ENCODE results near the gene SMAP1.
"Not testable (repeated sequence)": the region's sequence is repeated elsewhere in the genome, so short reads cannot be mapped to it uniquely, and the experiment has no call there.

The SMAP1 gene

DNA sequence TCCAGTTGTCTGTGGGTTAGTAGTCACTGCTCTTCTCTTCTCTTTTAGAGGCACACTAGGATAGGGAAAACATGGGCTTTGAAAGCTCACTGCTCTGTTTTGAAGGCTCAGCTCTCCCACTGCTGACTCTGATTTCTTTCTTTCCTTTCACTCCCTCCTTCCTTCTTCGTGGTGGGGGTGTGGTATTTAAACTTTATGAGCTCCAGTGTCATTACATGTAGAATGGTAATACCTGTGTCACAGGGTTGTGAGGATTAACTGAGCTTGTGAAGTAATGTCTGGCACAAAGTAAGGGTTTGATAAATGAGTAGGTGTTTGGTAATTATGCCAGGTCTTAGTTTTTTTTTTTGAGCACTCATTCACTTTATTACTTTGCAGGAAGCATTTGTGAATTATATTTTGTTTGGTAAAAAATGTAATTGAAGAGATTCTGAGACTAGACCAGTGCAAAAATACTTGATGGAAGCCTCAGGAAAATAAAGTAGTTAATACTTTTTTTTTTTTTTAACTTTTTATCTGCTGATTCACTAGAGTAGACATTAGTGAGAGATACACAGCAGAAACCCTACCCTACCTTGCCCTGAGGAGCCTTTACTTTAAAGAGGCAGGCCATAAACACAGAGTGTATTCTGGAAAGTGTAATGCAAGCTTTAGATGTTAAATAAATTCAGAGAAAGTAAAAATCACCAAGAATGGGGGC lies 17.3 kb downstream of the SMAP1 start:
- DNase-seq = peak; percentile 43

DNA sequence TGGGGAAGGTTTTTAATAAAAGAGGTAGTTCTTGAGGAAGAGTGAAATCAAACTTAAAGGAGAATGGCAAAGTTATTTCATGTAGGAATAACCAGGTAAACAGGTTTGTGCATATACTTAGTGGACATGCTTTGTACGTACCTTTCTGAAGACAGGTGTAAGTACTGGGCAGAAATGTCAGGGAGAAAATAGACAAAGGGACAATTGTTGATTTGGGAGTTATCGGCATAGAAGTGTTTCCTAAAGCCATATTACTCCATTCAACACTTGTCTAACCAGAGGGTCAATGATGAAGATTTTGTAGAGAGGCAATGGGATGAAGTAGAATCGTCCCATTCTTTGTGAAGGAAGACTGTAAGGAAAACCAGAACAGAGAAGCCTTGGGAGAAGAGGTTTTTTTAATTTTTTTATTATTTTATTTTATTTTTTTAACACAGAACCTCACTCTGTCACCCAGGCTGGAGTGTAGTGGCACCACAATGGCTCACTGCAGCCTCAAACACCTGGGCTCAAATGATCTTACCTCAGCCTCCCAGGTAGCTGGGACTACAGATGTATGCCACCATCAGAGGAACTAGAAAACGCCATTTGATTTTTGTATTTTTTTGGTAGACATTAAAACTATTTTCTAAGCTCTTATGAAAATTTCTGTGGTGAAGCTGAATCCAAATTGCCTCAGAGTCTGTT lies 18.0 kb downstream of the SMAP1 start:
- DNase-seq = peak; percentile 49

DNA sequence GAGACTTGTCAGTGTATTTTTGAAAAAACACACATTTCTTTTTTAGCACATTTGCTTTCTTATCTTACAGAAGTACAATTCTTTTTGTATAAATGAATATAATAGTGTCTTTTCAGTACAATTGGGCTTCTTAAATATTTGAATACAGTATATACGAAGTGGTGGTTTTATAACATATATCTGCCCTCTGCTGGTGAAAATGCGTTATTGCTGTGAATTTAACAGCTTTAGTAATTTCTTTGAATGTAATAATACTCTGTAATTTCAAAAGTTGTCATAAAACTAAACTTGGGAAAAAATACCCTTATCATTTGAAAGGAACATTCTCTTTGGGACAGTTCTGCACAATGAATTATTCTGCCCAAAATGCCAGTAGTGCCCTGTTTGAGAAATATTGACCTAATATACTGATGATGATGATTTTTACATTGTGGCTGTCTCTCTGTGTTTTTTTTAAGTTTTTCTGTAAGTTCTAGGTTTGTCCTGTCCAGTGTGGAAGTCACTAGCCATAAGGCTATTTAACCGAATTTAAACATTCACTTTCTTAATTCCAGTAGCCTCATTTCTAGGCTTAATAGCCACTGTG lies 19.0 kb downstream of the SMAP1 start:
- DNase-seq = peak; percentile 74

DNA sequence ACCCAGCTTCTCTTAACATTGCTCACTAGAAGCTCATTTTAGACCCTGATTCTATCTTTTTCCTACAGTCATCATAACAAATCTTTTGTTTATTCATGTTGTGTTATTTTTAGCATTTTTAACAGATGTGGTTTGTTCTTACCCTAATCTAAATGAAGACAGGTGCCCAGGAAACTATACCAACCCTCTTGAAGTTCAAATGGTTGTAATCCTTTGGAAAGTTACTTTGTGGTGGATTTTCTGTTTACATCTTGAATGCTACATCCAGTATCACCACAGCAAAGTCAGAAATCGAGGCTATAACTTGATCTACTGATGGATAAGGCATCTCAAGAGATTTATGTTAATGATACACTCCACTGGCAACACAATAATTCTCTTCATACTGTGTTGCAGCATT lies 26.2 kb downstream of the SMAP1 start:
- no peak for DNase-seq

DNA sequence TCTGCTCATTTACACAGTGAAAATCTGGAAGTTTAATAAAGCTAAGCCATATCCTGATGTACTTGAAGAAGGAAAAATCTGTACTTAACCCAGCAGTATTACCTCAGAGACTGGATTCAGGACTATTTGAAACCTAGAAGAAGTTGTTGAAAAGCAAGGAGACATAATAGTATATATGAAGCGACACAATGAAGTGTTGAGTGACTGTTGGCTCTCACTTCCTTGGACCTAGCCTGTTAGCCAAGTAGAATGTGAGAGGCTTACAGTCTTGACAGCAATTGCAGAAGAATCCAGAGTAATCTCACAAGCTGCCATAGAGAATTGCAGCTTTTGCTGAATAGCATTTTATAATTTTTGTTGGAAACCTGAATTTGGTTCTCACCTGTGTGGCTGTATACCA lies 26.7 kb downstream of the SMAP1 start:
- no peak for DNase-seq

DNA sequence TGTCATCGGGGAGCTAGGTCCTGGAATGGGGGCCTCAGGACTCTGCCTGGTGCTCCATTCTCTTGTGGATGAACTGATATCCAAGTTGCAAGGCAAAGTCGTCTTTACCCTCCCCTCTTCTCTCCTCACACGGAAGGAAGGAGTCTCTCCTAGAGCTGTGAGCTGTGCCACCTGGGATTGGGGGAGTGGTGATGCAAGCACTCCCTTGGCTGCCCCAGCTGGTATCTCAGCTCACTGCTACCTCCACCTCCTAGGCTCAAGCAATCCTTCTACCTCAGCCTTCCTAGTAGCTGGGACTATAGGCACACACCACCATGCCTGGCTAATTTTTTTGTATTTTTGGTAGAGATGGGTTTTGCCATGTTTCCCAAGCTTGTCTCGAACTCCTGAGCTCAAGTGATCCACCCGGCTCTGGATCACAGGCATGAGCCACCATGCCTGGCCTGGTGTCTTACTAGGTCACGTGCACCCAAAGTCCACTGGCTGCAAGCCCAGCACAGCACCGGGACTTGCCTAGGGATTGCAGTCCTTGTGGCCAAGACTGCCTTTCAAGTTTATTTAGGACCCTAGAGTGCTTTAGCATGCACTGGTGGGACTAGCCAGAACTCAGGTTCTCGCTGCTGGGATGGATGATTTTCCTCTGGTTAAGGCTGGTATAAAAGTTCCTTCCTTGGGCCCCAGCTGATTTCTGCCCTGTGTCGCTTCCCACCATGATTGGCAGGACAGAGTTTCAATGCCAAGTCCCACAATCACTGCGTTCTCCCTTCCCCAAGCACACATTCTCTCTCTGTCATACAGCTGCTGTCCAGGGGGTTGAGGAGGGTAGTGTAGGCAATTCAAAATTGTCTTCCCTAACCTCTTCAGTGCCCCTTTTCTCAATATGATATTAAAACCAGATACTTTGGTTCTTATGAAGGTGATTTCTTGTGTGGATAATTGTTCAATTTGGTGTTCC lies 33.5 kb downstream of the SMAP1 start:
- no peak for DNase-seq

DNA sequence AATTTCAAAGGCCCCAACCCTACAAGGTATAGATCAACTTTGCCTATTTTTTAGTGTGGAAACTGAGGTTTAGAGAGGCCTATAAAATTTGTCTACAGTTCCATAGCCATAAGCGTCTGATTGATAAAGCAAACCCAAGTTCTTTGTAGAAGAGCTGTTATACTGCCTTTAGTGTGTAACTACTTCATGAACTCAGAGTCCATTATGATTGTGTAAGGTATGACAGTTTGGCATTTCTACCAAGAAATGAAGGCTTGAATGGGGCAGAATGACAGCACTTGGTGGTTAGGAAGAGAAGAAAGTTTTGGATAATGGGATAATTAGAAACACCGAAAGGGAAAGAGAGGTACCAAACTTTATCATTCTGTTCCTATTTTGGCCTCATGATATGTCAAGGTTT lies 38.1 kb downstream of the SMAP1 start:
- no peak for DNase-seq

DNA sequence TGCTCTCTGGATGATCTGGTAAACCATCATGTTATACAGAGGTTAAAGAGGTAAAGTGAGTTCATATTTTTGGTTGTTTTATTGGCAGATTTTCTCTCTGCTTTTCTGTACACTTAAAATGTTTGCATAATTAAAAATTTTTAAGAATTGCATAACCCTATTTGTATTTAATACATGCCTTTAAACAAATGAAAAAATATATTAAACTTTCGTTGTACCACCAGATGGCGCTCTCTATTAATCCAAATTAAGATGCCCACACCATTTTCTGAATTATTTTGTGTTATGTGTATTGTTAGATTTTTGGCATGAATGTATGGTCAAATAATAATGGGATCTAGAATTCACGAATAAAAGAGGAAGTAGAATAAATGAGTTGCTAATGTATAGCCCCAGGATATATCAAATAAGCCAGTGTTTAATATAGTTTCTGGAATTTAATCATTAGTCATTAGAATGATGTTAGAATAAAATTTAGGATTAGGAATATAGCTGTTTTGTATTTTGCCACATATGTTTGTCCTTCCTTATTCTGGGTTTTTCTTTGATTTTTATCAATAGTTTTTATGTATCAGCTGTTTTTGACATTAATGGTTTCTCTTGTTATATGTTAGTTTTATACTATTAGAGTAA lies 38.9 kb downstream of the SMAP1 start:
- peak; percentile 72 for DNase-seq

DNA sequence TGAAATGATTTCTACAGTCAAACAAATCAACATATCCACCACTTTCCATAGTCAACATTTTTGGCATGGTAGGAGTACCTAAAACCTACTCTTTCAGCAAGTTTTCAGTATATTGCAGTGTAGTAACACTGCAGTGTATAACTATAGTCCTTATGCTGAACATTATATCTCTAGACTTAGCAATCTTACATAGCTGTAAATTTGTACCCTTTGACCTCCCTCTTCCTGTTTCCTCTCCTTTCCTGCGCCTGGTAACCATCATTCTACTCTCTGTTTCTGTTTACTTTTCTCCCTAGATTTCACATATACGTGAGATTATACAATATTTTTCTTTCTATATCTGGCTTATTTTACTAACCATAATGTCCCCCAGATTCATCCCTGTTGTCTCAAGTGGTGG lies 40.2 kb downstream of the SMAP1 start:
- no peak for DNase-seq

DNA sequence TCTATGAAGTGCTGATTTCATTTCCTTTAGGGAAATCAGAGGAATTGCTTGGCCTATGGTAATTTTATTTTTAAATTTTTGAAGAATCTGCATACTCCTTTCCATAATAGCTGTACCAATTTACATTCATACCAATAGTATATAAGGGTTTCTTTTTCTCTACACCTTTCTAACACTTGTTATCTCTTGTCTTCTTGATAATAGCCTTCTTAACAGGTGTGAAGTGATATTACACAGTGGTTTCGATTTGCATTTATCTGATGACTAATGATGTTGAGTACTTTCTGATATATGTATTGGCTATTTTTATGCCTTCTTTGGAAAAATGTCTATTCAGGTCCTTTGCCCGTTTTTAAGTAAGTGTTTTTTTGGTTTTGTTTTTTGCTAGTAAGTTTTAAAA lies 40.8 kb downstream of the SMAP1 start:
- DNase-seq = no peak

DNA sequence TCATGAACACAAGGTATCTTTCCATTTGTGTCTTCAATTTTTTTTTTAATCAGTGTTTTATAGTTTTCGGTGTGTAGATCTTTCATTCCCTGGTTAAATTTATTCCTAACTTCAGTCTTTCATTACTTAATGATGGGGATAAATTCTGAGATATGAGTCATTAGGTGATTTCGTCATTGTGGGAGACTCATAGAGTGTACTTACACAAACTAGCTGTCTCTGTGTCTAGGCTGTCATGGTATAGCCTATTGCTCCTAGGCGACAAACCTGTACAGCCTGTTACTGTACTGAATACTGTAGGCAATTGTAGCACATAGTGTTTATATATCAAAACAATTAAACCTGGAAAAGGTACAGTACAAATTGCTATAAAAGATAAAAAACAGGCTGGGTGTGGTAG lies 42.1 kb downstream of the SMAP1 start:
- DNase-seq = peak; percentile 15

DNA sequence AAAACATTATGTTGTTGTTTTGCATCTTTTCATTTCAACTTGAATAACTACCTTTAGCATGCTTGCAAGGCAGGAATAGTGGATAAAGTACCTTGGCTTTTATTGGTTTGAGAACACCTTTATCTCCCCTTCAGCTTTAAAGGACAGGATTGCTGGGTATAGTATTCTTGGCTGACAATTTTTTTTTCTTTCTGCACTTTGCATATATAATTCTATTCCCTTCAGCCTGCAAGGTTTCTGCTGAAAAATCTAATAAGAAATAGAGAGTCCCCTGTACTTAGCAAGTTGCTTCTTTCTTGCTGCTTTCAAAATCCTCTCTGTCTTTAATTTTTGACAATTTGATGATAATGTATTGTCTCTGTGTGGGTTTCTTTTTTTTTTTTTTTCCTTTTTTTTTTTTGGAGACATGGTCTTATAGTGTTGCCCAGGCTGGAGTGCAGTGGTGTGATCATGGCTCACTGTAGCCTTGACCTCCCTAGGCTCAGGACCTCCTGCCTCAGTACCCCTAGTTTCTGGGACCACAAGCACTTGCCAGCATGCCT lies 47.1 kb downstream of the SMAP1 start:
- DNase-seq = no peak

DNA sequence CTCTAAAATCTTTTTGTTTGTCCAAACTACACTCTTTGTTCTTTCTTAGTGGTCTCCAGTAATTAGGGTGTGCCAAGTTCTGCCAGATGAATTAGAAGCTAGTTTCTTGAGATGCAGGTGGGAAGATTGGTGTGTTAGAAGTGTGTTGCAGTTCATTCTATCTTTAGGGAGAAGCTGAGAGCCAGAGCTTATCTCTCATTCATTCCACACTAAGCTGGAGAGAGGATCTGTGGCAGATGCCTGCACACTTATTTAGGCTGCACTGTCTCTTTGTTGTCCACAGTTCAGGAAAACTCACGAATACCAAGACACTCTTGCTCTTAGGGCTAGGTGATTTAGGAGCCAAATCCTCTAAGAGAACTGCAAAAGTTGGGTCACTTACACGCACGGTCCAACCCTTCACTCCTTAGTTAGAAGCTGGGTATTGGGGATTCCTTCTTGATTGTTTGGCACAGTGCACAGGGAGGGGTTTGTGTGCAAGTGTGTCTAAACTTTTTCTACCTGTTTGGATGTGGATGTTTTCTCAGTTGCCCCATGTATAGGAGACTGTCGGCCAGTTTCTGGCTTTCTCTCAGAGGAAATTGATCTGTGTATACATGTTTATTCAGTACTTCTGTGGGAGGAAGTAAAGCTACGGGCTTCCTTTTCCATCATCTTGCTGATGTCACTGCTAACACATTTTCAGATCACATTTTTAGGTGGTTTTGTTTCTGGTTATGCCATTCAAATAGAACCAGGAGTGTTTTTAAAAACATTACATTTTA lies 49.5 kb downstream of the SMAP1 start:
- no peak for DNase-seq

DNA sequence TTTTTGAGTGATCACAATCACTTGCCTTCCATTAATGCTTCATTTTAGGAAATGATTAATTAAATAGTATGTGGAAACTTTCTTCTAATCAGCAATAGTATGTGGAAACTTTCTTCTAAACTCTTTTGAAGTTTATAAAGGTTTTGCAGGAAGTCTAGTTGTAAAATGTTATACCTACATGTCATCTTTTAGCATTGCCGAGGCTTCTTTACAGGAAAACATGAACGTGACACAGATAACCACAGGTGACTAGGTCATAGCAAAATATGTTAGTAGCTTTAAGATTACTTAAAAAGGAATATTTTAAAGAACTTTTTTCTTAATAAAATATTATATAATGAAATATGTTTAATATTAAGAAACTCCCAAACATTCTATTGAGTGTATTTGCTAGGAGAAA lies 56.8 kb downstream of the SMAP1 start:
- DNase-seq = no peak

DNA sequence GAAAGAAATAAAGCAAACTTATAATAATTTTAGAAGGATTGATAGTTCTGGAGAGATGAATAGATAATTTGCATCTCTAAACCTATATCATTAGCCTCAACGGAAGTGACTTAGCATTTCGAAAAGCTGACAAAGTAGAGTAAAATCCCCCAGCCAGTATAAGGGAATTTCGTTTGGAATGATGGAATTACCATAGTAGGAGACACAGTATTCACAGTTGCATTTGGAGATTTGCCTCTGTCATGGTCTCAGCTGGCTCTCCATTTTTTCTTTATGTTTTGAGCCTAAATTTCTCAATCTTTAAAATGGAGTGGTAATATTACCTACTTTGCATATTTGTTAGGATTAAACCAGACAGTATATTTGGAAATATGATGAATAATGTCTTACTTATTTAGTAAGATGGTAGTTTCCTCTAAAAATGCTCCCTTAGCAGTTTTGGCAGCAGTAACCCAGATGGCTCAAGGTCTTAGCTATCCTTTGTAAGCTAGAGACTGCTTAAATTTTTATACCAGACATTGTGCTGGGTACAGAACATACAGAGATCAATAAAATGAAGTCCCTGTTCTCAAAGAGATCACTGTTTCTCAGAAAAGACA lies 58.2 kb downstream of the SMAP1 start:
- DNase-seq = no peak

DNA sequence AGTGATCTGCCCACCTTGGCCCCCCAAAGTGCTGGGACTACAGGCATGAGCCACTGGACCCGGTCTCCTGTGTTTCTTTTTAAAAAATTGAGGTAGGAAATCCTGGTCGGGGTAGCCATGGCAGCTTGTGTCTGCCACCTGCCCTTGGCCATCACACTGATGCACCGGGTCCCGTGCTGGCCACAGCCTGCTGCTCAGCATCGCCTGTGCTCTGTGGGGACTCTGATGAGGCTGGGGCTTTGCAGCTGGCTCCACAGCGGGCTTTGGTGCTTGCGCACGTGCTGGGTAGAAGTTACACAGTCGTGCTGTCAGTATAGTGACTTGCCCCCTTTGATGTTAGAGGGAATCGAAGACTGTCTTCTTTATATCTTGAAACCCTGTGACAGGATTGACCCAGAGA lies 66.7 kb downstream of the SMAP1 start:
- no peak for DNase-seq

DNA sequence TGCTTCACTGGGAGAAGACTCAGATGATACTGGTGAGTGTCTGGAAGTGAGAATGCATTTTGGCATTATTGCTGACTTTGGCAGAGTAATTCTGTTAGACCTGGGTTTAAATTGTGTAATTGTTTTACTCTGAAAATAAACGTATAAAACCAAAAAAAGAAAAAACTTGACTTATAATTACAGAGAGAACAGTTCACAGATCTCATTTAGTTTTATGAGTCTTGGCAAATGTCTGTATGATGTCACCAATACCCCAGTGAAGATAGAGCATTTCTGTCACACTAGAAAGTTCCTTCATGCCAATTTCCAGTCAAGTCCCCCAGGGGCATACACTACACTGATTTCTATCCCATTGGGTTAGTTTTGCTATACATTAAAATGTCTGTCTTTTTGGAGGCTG lies 67.3 kb downstream of the SMAP1 start:
- no peak for DNase-seq

DNA sequence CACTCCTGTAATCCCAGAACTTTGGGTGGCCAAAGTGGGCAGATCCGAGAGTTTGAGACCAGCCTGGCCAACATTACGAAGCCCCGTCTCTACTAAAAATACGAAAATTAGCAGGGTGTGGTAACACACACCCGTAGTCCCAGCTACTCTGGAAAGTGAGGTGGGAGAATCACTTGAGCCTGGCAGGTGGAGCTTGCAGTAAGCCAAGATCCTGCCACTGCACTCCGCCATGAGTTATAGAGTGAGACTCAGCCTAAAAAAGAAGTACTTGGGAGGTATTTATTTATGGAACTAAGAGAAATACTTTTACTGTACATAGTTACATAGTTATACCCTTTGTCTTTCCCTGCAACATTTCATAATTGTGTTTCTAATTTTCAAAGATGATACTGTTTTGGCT lies 67.8 kb downstream of the SMAP1 start:
- DNase-seq = no peak

DNA sequence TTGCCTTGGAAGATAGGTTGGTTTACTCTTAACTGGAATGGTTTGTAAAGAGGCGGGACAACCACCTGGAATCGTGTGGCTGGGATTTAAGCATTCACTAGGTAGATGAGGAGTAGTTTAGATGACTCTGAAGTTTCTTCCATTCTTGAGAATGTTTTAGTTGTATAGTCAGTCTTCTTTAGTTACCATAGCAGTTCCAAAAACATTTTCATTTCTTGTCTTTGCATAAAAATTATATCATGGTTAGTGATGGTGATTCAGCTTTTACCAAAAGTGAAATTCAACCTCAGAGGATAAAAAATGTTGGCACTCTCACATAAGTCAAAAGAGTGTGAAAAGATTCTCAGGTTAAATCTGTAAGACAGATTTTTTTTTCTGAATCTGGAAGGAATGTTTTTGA lies 70.3 kb downstream of the SMAP1 start:
- no peak for DNase-seq

DNA sequence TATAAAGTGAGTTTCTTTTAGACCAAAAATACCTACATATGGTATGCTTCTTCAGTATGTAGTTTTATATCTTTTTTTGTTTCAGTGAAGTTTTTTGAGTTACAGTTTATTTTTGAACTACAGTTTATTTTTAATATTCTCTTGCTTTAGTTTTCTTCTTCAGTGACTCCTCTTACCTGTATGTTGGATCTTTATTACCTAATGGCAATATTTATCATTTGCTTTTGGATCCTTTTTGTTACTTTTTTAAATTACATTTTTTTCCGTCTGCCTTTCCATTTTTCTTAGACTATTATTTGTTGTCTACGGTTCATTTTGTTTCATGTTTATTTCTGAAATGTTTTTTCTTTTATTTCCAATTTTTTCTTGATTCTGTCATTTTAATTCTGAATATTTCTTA lies 71.9 kb downstream of the SMAP1 start:
- DNase-seq = no peak

DNA sequence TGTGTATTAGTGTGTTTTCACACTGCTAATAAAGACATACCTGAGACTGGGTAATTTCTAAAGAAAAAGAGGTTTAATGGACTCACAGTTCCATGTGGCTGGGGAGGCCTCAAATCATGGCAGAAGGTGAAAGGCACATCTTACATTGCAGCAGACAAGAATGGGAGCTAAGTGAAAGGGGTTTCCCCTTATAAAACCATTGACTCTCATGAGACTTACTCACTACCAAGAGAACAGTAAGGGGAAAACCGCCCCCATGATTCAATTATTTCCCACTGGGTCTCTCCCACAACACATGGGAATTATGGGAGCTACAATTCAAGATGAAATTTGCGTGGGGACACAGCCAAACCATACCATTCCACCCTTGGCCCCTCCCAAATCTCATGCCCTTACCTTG lies 73.1 kb downstream of the SMAP1 start:
- DNase-seq = not testable (repeated sequence)
